Spleen (tissue), 7 donors: Measurements from ENCODE around the gene LGALS1.

Experiments
- CTCF ChIP-seq, 11 experiments: fragments of 200-600 bp in 7 of 11; fragments of 450-650 bp in 4 of 11; sonication (generic) in 4 of 11; IDR thresholded peaks in 8 of 11; conservative IDR thresholded peaks in 3 of 11; 1 replicate in 7 of 11; 2 replicates in 4 of 11; pipeline versions ENCODE4 v1.4.0 to v1.8.0; 2016 to 2021; ENCODE audit warnings: antibody characterized with exemption in 11 of 11, inconsistent platforms in 4 of 11, mild to moderate bottlenecking in 1 of 11
- POLR2AphosphoS5 ChIP-seq, 3 donors: sonication (generic); formaldehyde crosslinking; IDR thresholded peaks; one replicate each; pipeline ENCODE4 v1.5.1; 2017; ENCODE audit warnings: antibody characterized with exemption in 3 of 3
- donor health status: DM: no; HTN: no; CAD: no; lungs with moderate emphysema.
- donor health status: DM: no; HTN: no; CAD: no.
- donor health status: DM: no; HTN: no; CAD: no.

DNA sequence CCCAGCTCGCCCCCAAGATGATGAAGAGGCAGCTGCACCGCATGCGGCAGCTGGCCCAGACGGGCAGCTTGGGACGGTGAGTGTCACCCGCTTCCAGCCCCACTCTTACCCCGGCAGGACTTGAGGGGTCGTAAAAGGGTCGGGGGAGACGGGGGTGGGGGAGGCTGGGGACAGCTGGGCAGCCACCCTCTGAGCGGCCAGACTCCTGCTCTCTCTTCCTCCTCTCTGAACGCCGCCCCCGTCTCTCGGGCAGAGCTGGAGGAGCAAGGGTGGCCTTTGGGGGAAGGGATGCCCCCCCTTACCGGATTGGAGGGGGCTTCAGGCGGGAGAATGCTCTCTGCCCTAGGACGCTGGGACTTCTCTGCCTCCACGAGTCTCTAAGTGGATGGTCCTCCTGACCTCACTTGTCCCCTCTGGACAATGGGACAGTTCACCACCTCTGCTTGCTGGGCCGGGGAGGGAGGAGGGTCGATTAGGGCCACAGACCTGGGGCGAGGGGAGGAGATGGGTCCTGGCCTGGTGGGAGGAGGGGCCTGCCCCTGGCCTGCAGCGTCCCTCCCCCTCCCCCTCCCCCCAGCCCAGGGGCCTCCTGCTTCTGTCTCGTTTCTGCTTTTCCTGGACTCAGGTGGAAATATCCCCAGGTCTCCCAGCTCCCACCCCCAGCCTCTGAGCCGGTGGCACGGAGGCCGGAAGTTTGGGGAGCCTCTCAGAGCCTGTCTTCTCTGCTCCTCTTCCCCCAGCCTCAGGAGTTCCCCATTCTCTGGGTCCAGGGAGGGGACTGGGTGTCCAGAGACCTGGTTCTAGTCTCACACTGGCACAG, 35.5 kb upstream of the LGALS1 start:
- TF ChIP-seq CTCF (IDR thresholded peaks at IDR 0.05 in 8 of 11, conservative IDR thresholded peaks at IDR 0.05 in 3 of 11) (no peak), POLR2AphosphoS5 (IDR thresholded peaks at IDR 0.05) (peak in 2 of 3 donors; percentile 8 to 45)
